H1 (cell line): Measurements from ENCODE around the gene TARP.

Experiments used
- CTCF ChIA-PET: fragments of 300-600 bp; sonication (Branson Sonifier 250); formaldehyde crosslinking; loops from one replicate; lab custom pipeline; 2021; ENCODE audit not compliant: partially characterized antibody; lab: Charles Lee
- POLR2A ChIA-PET: fragments of 300-600 bp; sonication (Branson Sonifier 250); formaldehyde crosslinking; loops from one replicate; lab custom pipeline; 2021; ENCODE audit warnings: inconsistent platforms; ENCODE audit not compliant: partially characterized antibody; lab: Charles Lee
- DNase-seq, 2 experiments: peaks; one replicate each; pipeline versions ENCODE4 v3.0.0 to v3.0.0-alpha.2; 2010 to 2022; ENCODE audit warnings: low spot score in 2 of 2, low read depth in 1 of 2, mixed read lengths in 1 of 2
- FAIRE-seq: peaks from 2 replicates; lab custom pipeline; 2011; peaks lifted over from hg19 to GRCh38; lab: Jason Lieb, UNC
- H2AFZ ChIP-seq: 2 replicates; pipeline ENCODE4 v1.8.1; 2012; ENCODE audit warnings: low read length, inconsistent platforms
- H2AK5ac ChIP-seq: 2 replicates; pipeline ENCODE4 v1.6.1; 2013; ENCODE audit warnings: low read depth, low read length
- H2BK120ac ChIP-seq: replicated peaks from 2 replicates; pipeline ENCODE3; 2013; ENCODE audit warnings: low read depth, low read length, inconsistent platforms
- H2BK12ac ChIP-seq: 2 replicates; pipeline ENCODE4 v1.6.1; 2013; ENCODE audit warnings: low read depth, low read length
- H2BK15ac ChIP-seq: 2 replicates; pipeline ENCODE4 v1.6.1; 2013; ENCODE audit warnings: low read length
- H2BK20ac ChIP-seq: 2 replicates; pipeline ENCODE4 v1.6.1; 2013; ENCODE audit warnings: low read length
- H2BK5ac ChIP-seq: 2 replicates; pipeline ENCODE4 v1.6.1; 2013; ENCODE audit warnings: low read depth, low read length
- H3K14ac ChIP-seq: 2 replicates; pipeline ENCODE4 v1.6.1; 2013; ENCODE audit warnings: inconsistent platforms; ENCODE audit not compliant: insufficient read length
- H3K18ac ChIP-seq: 2 replicates; pipeline ENCODE4 v1.6.1; 2013; ENCODE audit warnings: low read length; ENCODE audit errors: extremely low read depth
- H3K23ac ChIP-seq: 2 replicates; pipeline ENCODE4 v1.6.1; 2013; ENCODE audit warnings: inconsistent platforms; ENCODE audit not compliant: insufficient read length
- H3K23me2 ChIP-seq: 2 replicates; pipeline ENCODE4 v1.6.1; 2013; ENCODE audit warnings: low read depth, low read length
- H3K27ac ChIP-seq: 2 replicates; pipeline ENCODE4 v1.6.1; 2011; ENCODE audit warnings: low read depth, low read length, inconsistent platforms
- H3K27me3 ChIP-seq, 4 experiments: replicated peaks in 1 of 4; 1 replicate in 1 of 4; 2 replicates in 3 of 4; pipeline versions ENCODE4 v1.6.1 to v1.8.1; 2011 to 2013; ENCODE audit warnings: low read length in 3 of 4, mild to moderate bottlenecking in 3 of 4, inconsistent platforms in 2 of 4, mixed read lengths in 2 of 4, moderate library complexity in 1 of 4; ENCODE audit not compliant: control insufficient read depth in 3 of 4, insufficient read depth in 3 of 4; ENCODE audit errors: extremely low read depth in 1 of 4
- H3K36me3 ChIP-seq, 4 experiments: 2 replicates each; pipeline versions ENCODE4 v1.6.1 to v1.8.1; 2011 to 2013; ENCODE audit warnings: mild to moderate bottlenecking in 4 of 4, low read length in 3 of 4, moderate library complexity in 2 of 4, control low read depth in 1 of 4, inconsistent platforms in 1 of 4; ENCODE audit not compliant: insufficient read depth in 4 of 4, control insufficient read depth in 2 of 4
- H3K4ac ChIP-seq: replicated peaks from 2 replicates; pipeline ENCODE3; 2013; ENCODE audit warnings: low read length, low read depth, mixed read lengths, inconsistent platforms; ENCODE audit not compliant: insufficient read length
- H3K4me1 ChIP-seq, 4 experiments: replicated peaks in 1 of 4; 1 replicate in 1 of 4; 2 replicates in 3 of 4; pipeline versions ENCODE4 v1.6.1 to v1.8.1; 2011 to 2013; ENCODE audit warnings: low read length in 3 of 4, inconsistent platforms in 2 of 4, mixed read lengths in 1 of 4; ENCODE audit not compliant: insufficient read depth in 4 of 4, control insufficient read depth in 3 of 4
- H3K4me2 ChIP-seq, 2 experiments: 2 replicates each; pipeline versions ENCODE4 v1.6.1 to v1.8.1; 2011 to 2013; ENCODE audit warnings: low read depth in 2 of 2, low read length in 2 of 2, control low read depth in 1 of 2, inconsistent platforms in 1 of 2, mild to moderate bottlenecking in 1 of 2; ENCODE audit not compliant: insufficient read depth in 1 of 2
- H3K4me3 ChIP-seq, 4 experiments: fragments of 200-600, 300-600 bp in 1 of 4; sonication (generic), shearing (Covaris generic), sonication (Bioruptor Twin) in 1 of 4; 2 replicates each; pipeline versions ENCODE4 v1.5.1 to v1.8.1; 2011 to 2016; ENCODE audit warnings: low read length in 4 of 4, low read depth in 3 of 4, control low read depth in 2 of 4, inconsistent platforms in 2 of 4, mild to moderate bottlenecking in 2 of 4, mixed read lengths in 1 of 4, moderate library complexity in 1 of 4; ENCODE audit not compliant: insufficient read depth in 2 of 4; ENCODE audit errors: extremely low read depth in 1 of 4
- H3K56ac ChIP-seq: replicated peaks from 2 replicates; pipeline ENCODE3; 2013; ENCODE audit warnings: low read depth, mild to moderate bottlenecking, mixed read lengths, low read length, inconsistent platforms; ENCODE audit not compliant: insufficient read length
- H3K79me1 ChIP-seq: 2 replicates; pipeline ENCODE4 v1.6.1; 2013; ENCODE audit warnings: low read depth, low read length, control low read depth
- H3K79me2 ChIP-seq, 2 experiments: 2 replicates each; pipeline versions ENCODE4 v1.6.1 to v1.8.1; 2012 to 2013; ENCODE audit warnings: low read length in 2 of 2, mild to moderate bottlenecking in 2 of 2, inconsistent platforms in 1 of 2; ENCODE audit not compliant: insufficient read depth in 2 of 2, control insufficient read depth in 1 of 2
- H3K9ac ChIP-seq, 4 experiments: replicated peaks in 1 of 4; 1 replicate in 1 of 4; 2 replicates in 3 of 4; pipeline versions ENCODE4 v1.6.1 to v1.8.1; 2011 to 2013; ENCODE audit warnings: low read depth in 3 of 4, low read length in 3 of 4, control low read depth in 2 of 4, mild to moderate bottlenecking in 2 of 4, moderate library complexity in 2 of 4, inconsistent platforms in 1 of 4; ENCODE audit errors: extremely low read depth in 1 of 4
- H3K9me3 ChIP-seq, 2 experiments: 2 replicates each; pipeline versions ENCODE4 v1.6.1 to v1.8.1; 2012 to 2013; ENCODE audit warnings: mild to moderate bottlenecking in 2 of 2, moderate library complexity in 2 of 2, control low read depth in 1 of 2, inconsistent platforms in 1 of 2, low read depth in 1 of 2, low read length in 1 of 2, mixed read lengths in 1 of 2; ENCODE audit not compliant: insufficient read depth in 2 of 2
- H4K20me1 ChIP-seq, 2 experiments: replicated peaks in 1 of 2; 2 replicates each; pipeline versions ENCODE3 to v1.8.1; 2011 to 2013; ENCODE audit warnings: inconsistent platforms in 2 of 2, low read length in 2 of 2, mild to moderate bottlenecking in 1 of 2; ENCODE audit not compliant: insufficient read depth in 2 of 2, control insufficient read depth in 1 of 2
- H4K5ac ChIP-seq: 2 replicates; pipeline ENCODE4 v1.6.1; 2013; ENCODE audit warnings: low read length, low read depth, mixed read lengths, inconsistent platforms; ENCODE audit not compliant: insufficient read length
- H4K8ac ChIP-seq: 2 replicates; pipeline ENCODE4 v1.8.0; 2013; ENCODE audit warnings: mild to moderate bottlenecking, moderate library complexity, low read length, inconsistent platforms; ENCODE audit not compliant: insufficient read depth; ENCODE audit errors: extremely low read depth
- H4K91ac ChIP-seq: replicated peaks from 2 replicates; pipeline ENCODE3; 2013; ENCODE audit warnings: low read length, mixed read lengths, inconsistent platforms; ENCODE audit not compliant: insufficient read length
- BCL11A ChIP-seq, 2 experiments: IDR thresholded peaks; one replicate each; pipeline ENCODE4 v1.6.1; 2011; ENCODE audit warnings: low read depth in 2 of 2, low read length in 2 of 2, mild to moderate bottlenecking in 2 of 2
- WGBS, 2 experiments: shearing (Covaris generic) in 1 of 2; methylation state at CpG; one replicate each; pipeline versions ENCODE4 v1.1.6 to v1.1.7; 2013 to 2015; ENCODE audit warnings: low lambda C conversion rate in 2 of 2, mixed read lengths in 2 of 2, inconsistent platforms in 1 of 2, low coverage in 1 of 2, missing lambda C conversion rate in 1 of 2; ENCODE audit not compliant: insufficient replicate concordance in 2 of 2, insufficient coverage in 1 of 2, insufficient read length in 1 of 2; ENCODE audit errors: extremely low coverage in 1 of 2, missing lambda C conversion rate in 1 of 2; 5-methylcytosine and 5-hydroxymethylcytosine counted together

Gene TARP

DNA sequence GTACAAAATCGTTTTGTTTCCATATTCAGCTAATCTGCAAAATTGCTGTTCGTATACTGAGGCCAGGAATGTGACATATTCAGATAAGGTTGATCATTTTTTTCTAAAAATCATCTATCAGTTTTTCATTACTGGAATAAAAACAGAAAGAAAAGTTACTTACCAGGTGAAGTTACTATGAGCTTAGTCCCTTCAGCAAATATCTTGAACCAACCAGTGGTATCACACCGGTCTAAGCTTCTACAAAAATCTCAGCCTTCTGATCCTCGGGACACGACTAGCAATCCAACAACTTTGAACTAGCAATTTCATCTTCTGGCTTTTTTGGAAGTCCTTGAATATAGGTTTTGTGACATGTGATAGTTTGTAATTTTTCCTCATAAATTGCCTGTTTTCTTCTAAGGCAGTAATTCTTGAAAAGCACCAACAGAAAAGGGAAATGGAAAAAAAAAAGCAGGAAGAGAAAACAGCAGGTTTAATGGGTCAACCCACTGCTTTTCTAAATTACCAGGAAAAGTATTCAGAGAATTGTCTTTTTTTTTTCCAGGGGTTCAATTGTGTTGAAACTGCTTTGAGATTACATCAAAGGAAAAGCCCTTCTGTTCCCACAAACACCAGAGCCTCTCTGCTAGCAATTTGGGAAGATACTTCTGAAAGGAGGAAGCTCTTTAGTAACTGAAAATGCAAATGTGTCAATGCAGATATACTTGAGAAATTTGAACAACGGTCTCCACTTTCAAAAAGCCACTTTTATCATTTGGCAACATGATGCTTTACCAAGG lies 2.9 kb upstream of the TARP start:
- no peak overlapping the region for H4K5ac ChIP-seq
- H4K8ac ChIP-seq, result no peak overlapping the region
- DNase-seq (no peak), FAIRE-seq (no peak)
- H3K36me3 ChIP-seq, result no peaks in the 10 kb centered on the region
- H2BK20ac ChIP-seq, result no peak overlapping the region
- H3K27ac ChIP-seq, result no peak overlapping the region
- H4K20me1 ChIP-seq, result no peaks in the 10 kb centered on the region
- no peak overlapping the region for H2BK120ac ChIP-seq
- no peak overlapping the region for H3K23ac ChIP-seq
- no peak overlapping the region for H2AK5ac ChIP-seq
- no peaks in the 10 kb centered on the region for H3K79me1 ChIP-seq
- no peak overlapping the region for H3K18ac ChIP-seq
- TF ChIP-seq BCL11A (IDR thresholded peaks at IDR 0.05; ENCODE audit: low read depth in 2 of 2, low read length in 2 of 2), result no peak
- H2AFZ ChIP-seq, result no peak overlapping the region
- no peak overlapping the region for H3K4me2 ChIP-seq
- H3K23me2 ChIP-seq, result no peaks in the 10 kb centered on the region
- no peak overlapping the region for H3K4me3 ChIP-seq
- H3K4me1 ChIP-seq, result peaks cover 0 to 3% (median under 1%) of the 10 kb centered on the region in 4 experiments; a peak in 2 of 7 replicates
- no peak overlapping the region for H3K4ac ChIP-seq
- POLR2A ChIA-PET, result no interaction called here
- H3K27me3 ChIP-seq, result no peaks in the 10 kb centered on the region
- no peak overlapping the region for H3K9ac ChIP-seq
- H3K9me3 ChIP-seq, result no peaks in the 10 kb centered on the region
- no peak overlapping the region for H3K14ac ChIP-seq
- no peaks in the 10 kb centered on the region for H3K79me2 ChIP-seq
- H2BK5ac ChIP-seq, result no peak overlapping the region
- no peak overlapping the region for H2BK12ac ChIP-seq
- CTCF ChIA-PET, result interaction anchor here (0.6 to 3.4 kb wide), 8 partner anchors 35 to 98 kb away, joined by 3 to 10 read pairs (median 4); no protein-coding TSS in a partner anchor
- H4K91ac ChIP-seq, result no peak overlapping the region
- H3K56ac ChIP-seq, result no peak overlapping the region
- H2BK15ac ChIP-seq, result no peak overlapping the region
- WGBS, 2 experiments, result 87% methylated on average over 6 of the region's 6 CpGs; no CpG with 5 or more reads in 1 of the 2 experiments
